Activated CD4-positive, alpha-beta T cell treated with anti-CD3 and anti-CD28 coated beads for 36 hours (primary cell): Measurements from ENCODE around the gene CBS. TPM values are rescaled to one million over a fixed set of nuclear protein-coding genes. Genes with fewer than 3 reads are reported as not detected.
"Not testable (repeated sequence)": the region's sequence is repeated elsewhere in the genome, so short reads cannot be mapped to it uniquely, and the experiment has no call there.

Source experiments
- ATAC-seq: fragments of 200-7000 bp; cut with Tn5 transposase; one replicate; pipeline ENCODE4 v1.10.0; 2021; ENCODE audit warnings: mild to moderate bottlenecking, moderate library complexity
- CTCF ChIA-PET: fragments of 350-600 bp; sonication (Branson Sonifier 250); formaldehyde crosslinking; loops from one replicate; lab custom pipeline; 2021; ENCODE audit warnings: antibody characterized with exemption; lab: Charles Lee
- POLR2A ChIA-PET: fragments of 350-600 bp; sonication (Branson Sonifier 250); formaldehyde crosslinking; loops from one replicate; lab custom pipeline; 2021; ENCODE audit warnings: antibody characterized with exemption, inconsistent platforms; lab: Charles Lee
- DNase-seq: peaks from one replicate; pipeline ENCODE4 v3.0.0-alpha.2; 2020
- H3K27ac Mint-ChIP-seq: one replicate; pipeline ENCODE4 v1.8.0; 2021; ENCODE audit warnings: mixed read lengths
- H3K27me3 Mint-ChIP-seq: one replicate; pipeline ENCODE4 v1.8.0; 2021; ENCODE audit warnings: mixed read lengths
- H3K36me3 Mint-ChIP-seq: one replicate; pipeline ENCODE4 v1.8.0; 2021; ENCODE audit warnings: low read depth, mixed read lengths
- H3K4me1 Mint-ChIP-seq: one replicate; pipeline ENCODE4 v1.8.0; 2021; ENCODE audit warnings: mixed read lengths
- H3K4me3 Mint-ChIP-seq: one replicate; pipeline ENCODE4 v1.8.0; 2021; ENCODE audit warnings: mild to moderate bottlenecking, moderate library complexity, mixed read lengths
- H3K9me3 Mint-ChIP-seq: one replicate; pipeline ENCODE4 v1.8.0; 2021; ENCODE audit warnings: low read depth, mixed read lengths
- intact Hi-C, 2 experiments: fragments of 100-400 bp; cut with DNase I in 1 of 2; cut with micrococcal nuclease in 1 of 2; formaldehyde crosslinking; loops; one replicate each; pipeline versions ENCODE4 v1.14.2 to v1.15.1; 2022 to 2024; cut with DNase I, micrococcal nuclease
- total RNA-seq, 2 experiments: library from RNA; stranded (reverse); gene quantifications; one replicate each; pipeline ENCODE4 v1.2.3, GENCODE V29; 2021

The CBS gene
- total RNA-seq, 2 experiments from 2014 or later, result 88.3 to 98.5 TPM

GRCh38 chr21:43036889-43037288 is 38.7 kb downstream of the CBS start:
- CTCF ChIA-PET, DNase-seq, ATAC-seq, intact Hi-C loops, POLR2A ChIA-PET, H3K27me3 Mint-ChIP-seq, H3K4me1 Mint-ChIP-seq, H3K27ac Mint-ChIP-seq, H3K9me3 Mint-ChIP-seq, H3K36me3 Mint-ChIP-seq, H3K4me3 Mint-ChIP-seq: not testable (repeated sequence)

- intact Hi-C loops, result no loop called here
- Mint-ChIP-seq H3K4me1 (no peaks in the 10 kb centered on the region), H3K27me3 (no peaks in the 10 kb centered on the region), H3K9me3 (no peaks in the 10 kb centered on the region), H3K4me3 (no peak overlapping the region), H3K27ac (no peak overlapping the region), H3K36me3 (peaks cover 8% of the 10 kb centered on the region)
- ChIA-PET CTCF (no interaction called here), POLR2A (no interaction called here)
- ATAC-seq (no peak), DNase-seq (no peak)
Observed at GRCh38 chr21:43034826-43035225, 40.8 kb downstream of the CBS start.

- ChIA-PET CTCF (no interaction called here), POLR2A (no interaction called here)
- intact Hi-C loops, result no loop called here
- H3K9me3 Mint-ChIP-seq, result no peaks in the 10 kb centered on the region
- ATAC-seq (no peak), DNase-seq (no peak)
- H3K36me3 Mint-ChIP-seq, result peaks cover 13% of the 10 kb centered on the region
- no peaks in the 10 kb centered on the region for H3K4me1 Mint-ChIP-seq
- H3K27me3 Mint-ChIP-seq, result no peaks in the 10 kb centered on the region
- H3K4me3 Mint-ChIP-seq, result no peak overlapping the region
- no peak overlapping the region for H3K27ac Mint-ChIP-seq
Observed at GRCh38 chr21:43034101-43034500, 41.5 kb downstream of the CBS start.

- ChIA-PET POLR2A (no interaction called here), CTCF (interaction anchor here (0.7 kb wide), 1 partner anchor 272 kb away, joined by 3 read pairs; no protein-coding TSS in a partner anchor)
- DNase-seq (no peak), ATAC-seq (no peak)
- intact Hi-C loops, result no loop called here
- no peaks in the 10 kb centered on the region for H3K4me1 Mint-ChIP-seq
- H3K27me3 Mint-ChIP-seq, result no peaks in the 10 kb centered on the region
- no peak overlapping the region for H3K27ac Mint-ChIP-seq
- H3K9me3 Mint-ChIP-seq, result no peaks in the 10 kb centered on the region
- H3K36me3 Mint-ChIP-seq, result peaks cover 23% of the 10 kb centered on the region
- no peak overlapping the region for H3K4me3 Mint-ChIP-seq
Observed at GRCh38 chr21:43031121-43031619, 44.5 kb downstream of the CBS start.

GRCh38 chr21:43029785-43030184 is 45.9 kb downstream of the CBS start:
- DNase-seq (no peak), ATAC-seq (no peak)
- Mint-ChIP-seq H3K36me3 (peaks cover 23% of the 10 kb centered on the region), H3K27me3 (no peaks in the 10 kb centered on the region), H3K27ac (no peak overlapping the region), H3K4me1 (no peaks in the 10 kb centered on the region), H3K9me3 (no peaks in the 10 kb centered on the region), H3K4me3 (no peak overlapping the region)
- ChIA-PET CTCF (no interaction called here), POLR2A (no interaction called here)
- intact Hi-C loops, result no loop called here

- intact Hi-C loops, result no loop called here
- Mint-ChIP-seq H3K9me3 (no peaks in the 10 kb centered on the region), H3K27me3 (no peaks in the 10 kb centered on the region), H3K36me3 (peaks cover 24% of the 10 kb centered on the region), H3K4me1 (no peaks in the 10 kb centered on the region), H3K4me3 (no peak overlapping the region), H3K27ac (no peak overlapping the region)
- POLR2A ChIA-PET, result no interaction called here
- DNase-seq, result no peak
- ATAC-seq, result no peak
- CTCF ChIA-PET, result no interaction called here
Observed at GRCh38 chr21:43027846-43028731, 47.5 kb downstream of the CBS start.

GRCh38 chr21:43025636-43026180 is 49.9 kb downstream of the CBS start:
- H3K27ac Mint-ChIP-seq, result no peak overlapping the region
- H3K9me3 Mint-ChIP-seq, result no peaks in the 10 kb centered on the region
- no peak overlapping the region for H3K4me3 Mint-ChIP-seq
- peaks cover 23% of the 10 kb centered on the region for H3K36me3 Mint-ChIP-seq
- DNase-seq (no peak), ATAC-seq (no peak)
- no peaks in the 10 kb centered on the region for H3K4me1 Mint-ChIP-seq
- ChIA-PET CTCF (no interaction called here), POLR2A (no interaction called here)
- no peaks in the 10 kb centered on the region for H3K27me3 Mint-ChIP-seq
- intact Hi-C loops, result no loop called here

- no peaks in the 10 kb centered on the region for H3K4me1 Mint-ChIP-seq
- intact Hi-C loops, result no loop called here
- H3K36me3 Mint-ChIP-seq, result peaks cover 20% of the 10 kb centered on the region
- no peaks in the 10 kb centered on the region for H3K9me3 Mint-ChIP-seq
- no peak overlapping the region for H3K4me3 Mint-ChIP-seq
- CTCF ChIA-PET, result no interaction called here
- no peak for DNase-seq
- POLR2A ChIA-PET, result no interaction called here
- H3K27ac Mint-ChIP-seq, result no peak overlapping the region
- no peak for ATAC-seq
- H3K27me3 Mint-ChIP-seq, result no peaks in the 10 kb centered on the region
Observed at GRCh38 chr21:43024439-43025136, 51.0 kb downstream of the CBS start.

GRCh38 chr21:43023175-43023574 is 52.5 kb downstream of the CBS start:
- Mint-ChIP-seq H3K36me3 (peaks cover 13% of the 10 kb centered on the region), H3K4me3 (no peak overlapping the region), H3K27me3 (no peaks in the 10 kb centered on the region), H3K27ac (no peak overlapping the region), H3K9me3 (no peaks in the 10 kb centered on the region), H3K4me1 (no peaks in the 10 kb centered on the region)
- POLR2A ChIA-PET, result no interaction called here
- DNase-seq, result no peak
- no peak for ATAC-seq
- intact Hi-C loops, result no loop called here
- CTCF ChIA-PET, result no interaction called here

GRCh38 chr21:43021756-43022600 is 53.7 kb downstream of the CBS start:
- Mint-ChIP-seq H3K36me3 (peaks cover 13% of the 10 kb centered on the region), H3K4me1 (no peaks in the 10 kb centered on the region), H3K4me3 (no peak overlapping the region), H3K27ac (no peak overlapping the region), H3K27me3 (no peaks in the 10 kb centered on the region), H3K9me3 (no peaks in the 10 kb centered on the region)
- ATAC-seq (no peak), DNase-seq (no peak)
- POLR2A ChIA-PET, result no interaction called here
- CTCF ChIA-PET, result no interaction called here
- intact Hi-C loops, result no loop called here

GRCh38 chr21:43021191-43021590 is 54.4 kb downstream of the CBS start:
- intact Hi-C loops, result no loop called here
- Mint-ChIP-seq H3K4me3 (no peak overlapping the region), H3K27ac (no peak overlapping the region), H3K27me3 (no peaks in the 10 kb centered on the region), H3K36me3 (peaks cover 17% of the 10 kb centered on the region), H3K9me3 (no peaks in the 10 kb centered on the region), H3K4me1 (no peaks in the 10 kb centered on the region)
- CTCF ChIA-PET, result no interaction called here
- POLR2A ChIA-PET, result no interaction called here
- DNase-seq (no peak), ATAC-seq (no peak)
